ENCODE data around the gene PODXL2.

Gene PODXL2

DNA sequence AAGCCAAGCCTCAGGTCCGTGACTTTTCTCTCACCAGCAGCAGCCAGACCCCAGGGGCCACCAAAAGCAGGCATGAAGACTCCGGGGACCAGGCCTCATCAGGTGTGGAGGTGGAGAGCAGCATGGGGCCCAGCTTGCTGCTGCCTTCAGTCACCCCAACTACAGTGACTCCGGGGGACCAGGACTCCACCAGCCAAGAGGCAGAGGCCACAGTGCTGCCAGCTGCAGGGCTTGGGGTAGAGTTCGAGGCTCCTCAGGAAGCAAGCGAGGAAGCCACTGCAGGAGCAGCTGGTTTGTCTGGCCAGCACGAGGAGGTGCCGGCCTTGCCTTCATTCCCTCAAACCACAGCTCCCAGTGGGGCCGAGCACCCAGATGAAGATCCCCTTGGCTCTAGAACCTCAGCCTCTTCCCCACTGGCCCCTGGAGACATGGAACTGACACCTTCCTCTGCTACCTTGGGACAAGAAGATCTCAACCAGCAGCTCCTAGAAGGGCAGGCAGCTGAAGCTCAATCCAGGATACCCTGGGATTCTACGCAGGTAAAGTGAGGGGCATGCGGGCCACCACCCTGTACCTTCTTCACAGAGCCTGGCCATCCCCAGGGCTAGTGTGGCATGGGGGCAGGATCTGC is 31.8 kb downstream of the PODXL2 start:
- Histone ChIP-seq H3K36me3 (ENCODE audit: control insufficient read depth, insufficient read depth, low read length) (no peaks in the 10 kb centered on the region), H3K27ac (ENCODE audit: low read depth, low read length) (no peak overlapping the region), H3K4me1 (ENCODE audit: control insufficient read depth, insufficient read depth, low read length) (peaks cover 2% of the 10 kb centered on the region)

DNA sequence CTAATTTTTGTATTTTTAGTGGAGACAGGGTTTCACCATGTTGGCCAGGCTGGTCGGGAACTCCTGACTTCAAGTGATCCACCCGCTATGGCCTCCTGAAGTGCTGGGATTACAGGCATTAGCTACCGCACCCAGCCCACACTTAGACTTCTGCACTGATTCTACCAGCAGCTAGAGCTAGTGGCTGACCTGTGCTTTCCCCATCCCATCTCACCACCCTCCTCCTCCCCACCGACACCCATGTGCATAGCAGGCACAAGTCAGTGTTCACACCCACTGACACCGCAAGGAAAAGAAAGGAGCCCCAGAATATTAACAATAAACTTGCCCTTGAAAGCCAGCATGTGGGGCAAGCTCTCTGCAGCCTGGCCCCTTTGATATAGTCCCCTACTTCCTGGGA is 32.6 kb downstream of the PODXL2 start:
- H3K4me1 ChIP-seq (ENCODE audit: control insufficient read depth, insufficient read depth, low read length) = no peaks in the 10 kb centered on the region
- H3K4me3 ChIP-seq (ENCODE audit: low read length) = no peak overlapping the region
- no peak overlapping the region for H3K9ac ChIP-seq (ENCODE audit: low read length)
- H3K27ac ChIP-seq (ENCODE audit: low read depth, low read length) = no peak overlapping the region
- H3K27me3 ChIP-seq (ENCODE audit: control insufficient read depth, insufficient read depth, low read length) = no peaks in the 10 kb centered on the region
- H3K36me3 ChIP-seq (ENCODE audit: control insufficient read depth, insufficient read depth, low read length) = no peaks in the 10 kb centered on the region

More for the DNA sequence above, 31.8 kb downstream of the PODXL2 start:
- H3K9ac ChIP-seq (ENCODE audit: low read length) = no peak overlapping the region
- no peaks in the 10 kb centered on the region for H3K27me3 ChIP-seq (ENCODE audit: control insufficient read depth, insufficient read depth, low read length)
- no peak overlapping the region for H3K4me3 ChIP-seq (ENCODE audit: low read length)

DNA sequence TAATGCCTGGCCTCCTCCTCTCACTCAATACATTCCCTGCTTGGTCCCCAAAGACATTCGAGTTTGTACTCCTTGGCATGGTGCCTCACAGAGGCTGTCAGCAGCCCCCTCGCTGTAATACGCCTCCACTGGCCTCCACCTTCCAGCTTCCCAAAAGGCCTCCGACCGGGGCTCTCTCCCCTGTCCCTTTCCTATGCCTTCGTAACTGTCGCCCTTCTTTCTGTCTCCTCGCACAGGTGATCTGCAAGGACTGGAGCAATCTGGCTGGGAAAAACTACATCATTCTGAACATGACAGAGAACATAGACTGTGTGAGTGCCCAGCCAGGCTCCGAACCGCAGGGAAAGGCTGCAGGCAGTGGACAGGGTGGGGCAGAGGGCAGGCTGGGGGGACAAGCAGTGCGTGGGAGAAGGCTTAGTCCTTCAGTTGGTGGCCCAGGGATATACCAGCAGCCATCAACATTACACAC is 33.0 kb downstream of the PODXL2 start:
- no peaks in the 10 kb centered on the region for H3K27me3 ChIP-seq (ENCODE audit: control insufficient read depth, insufficient read depth, low read length)
- no peak overlapping the region for H3K4me3 ChIP-seq (ENCODE audit: low read length)
- no peaks in the 10 kb centered on the region for H3K36me3 ChIP-seq (ENCODE audit: control insufficient read depth, insufficient read depth, low read length)
- no peak overlapping the region for H3K27ac ChIP-seq (ENCODE audit: low read depth, low read length)
- no peaks in the 10 kb centered on the region for H3K4me1 ChIP-seq (ENCODE audit: control insufficient read depth, insufficient read depth, low read length)
- no peak overlapping the region for H3K9ac ChIP-seq (ENCODE audit: low read length)

DNA sequence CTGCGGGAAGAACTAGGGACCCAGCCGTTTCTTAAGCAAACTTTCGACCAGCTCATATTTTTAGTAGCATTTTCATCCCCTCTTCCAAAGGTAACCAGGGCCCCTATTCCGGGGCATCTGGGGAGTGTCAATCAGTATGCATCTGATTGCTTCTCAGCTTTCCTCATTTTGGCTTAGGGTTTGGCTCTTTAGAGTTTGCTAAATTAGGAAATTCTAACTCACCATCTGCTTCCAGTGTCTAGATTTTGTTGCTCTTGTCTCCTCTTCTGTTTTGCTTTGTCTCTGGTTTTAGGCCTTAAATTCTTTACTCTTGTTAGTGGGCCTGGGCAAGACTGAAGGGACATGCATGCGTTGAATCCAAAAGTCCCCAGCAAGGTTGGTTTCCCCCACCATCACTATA is 34.2 kb downstream of the PODXL2 start:
- Histone ChIP-seq H3K36me3 (ENCODE audit: control insufficient read depth, insufficient read depth, low read length) (no peaks in the 10 kb centered on the region), H3K27ac (ENCODE audit: low read depth, low read length) (no peak overlapping the region), H3K27me3 (ENCODE audit: control insufficient read depth, insufficient read depth, low read length) (no peaks in the 10 kb centered on the region), H3K4me3 (ENCODE audit: low read length) (no peak overlapping the region), H3K4me1 (ENCODE audit: control insufficient read depth, insufficient read depth, low read length) (no peaks in the 10 kb centered on the region), H3K9ac (ENCODE audit: low read length) (no peak overlapping the region)

DNA sequence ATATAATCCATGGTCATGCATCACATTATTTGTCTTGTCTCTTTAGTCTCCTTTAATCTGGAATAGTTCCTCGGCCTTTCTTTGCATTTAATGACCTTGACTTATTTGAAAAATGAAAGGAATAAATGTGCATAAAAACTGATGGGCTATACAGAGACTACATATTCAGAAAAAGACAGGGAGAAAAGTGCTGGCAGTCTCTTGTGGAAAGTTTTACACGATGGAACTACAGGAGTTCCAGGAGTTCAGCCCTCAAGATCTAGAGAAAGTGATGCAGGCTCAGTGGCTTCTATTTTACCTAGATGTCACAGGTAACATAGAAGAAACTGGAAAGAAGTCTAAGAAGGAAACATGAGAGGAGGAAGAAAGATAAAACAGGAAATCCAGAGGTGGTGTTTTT is 36.2 kb downstream of the PODXL2 start:
- Histone ChIP-seq H3K4me3 (ENCODE audit: low read length) (no peak overlapping the region), H3K4me1 (ENCODE audit: control insufficient read depth, insufficient read depth, low read length) (no peaks in the 10 kb centered on the region), H3K27ac (ENCODE audit: low read depth, low read length) (no peak overlapping the region), H3K27me3 (ENCODE audit: control insufficient read depth, insufficient read depth, low read length) (no peaks in the 10 kb centered on the region), H3K9ac (ENCODE audit: low read length) (no peak overlapping the region), H3K36me3 (ENCODE audit: control insufficient read depth, insufficient read depth, low read length) (no peaks in the 10 kb centered on the region)

DNA sequence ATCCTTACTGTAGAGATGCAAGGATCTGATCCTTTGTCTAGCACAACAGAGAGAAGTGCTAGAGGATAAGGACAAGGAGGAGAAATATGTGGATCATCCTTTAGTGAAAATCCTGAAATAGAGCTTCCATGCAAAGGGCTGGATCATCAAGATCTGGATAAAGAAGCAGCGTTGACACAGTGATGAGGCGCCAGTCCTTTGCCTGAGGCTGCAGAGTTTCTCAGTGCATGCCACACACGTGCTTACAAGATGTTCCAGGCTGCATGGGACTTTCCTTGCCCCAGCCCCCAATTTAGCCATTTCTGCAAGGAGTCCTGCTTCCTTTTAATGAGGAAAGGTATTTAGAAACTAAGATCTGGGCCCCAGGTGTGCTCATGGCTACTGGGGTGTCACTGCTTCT is 36.6 kb downstream of the PODXL2 start:
- Histone ChIP-seq H3K27ac (ENCODE audit: low read depth, low read length) (no peak overlapping the region), H3K4me1 (ENCODE audit: control insufficient read depth, insufficient read depth, low read length) (no peaks in the 10 kb centered on the region), H3K9ac (ENCODE audit: low read length) (no peak overlapping the region), H3K36me3 (ENCODE audit: control insufficient read depth, insufficient read depth, low read length) (no peaks in the 10 kb centered on the region), H3K27me3 (ENCODE audit: control insufficient read depth, insufficient read depth, low read length) (no peaks in the 10 kb centered on the region), H3K4me3 (ENCODE audit: low read length) (no peak overlapping the region)

DNA sequence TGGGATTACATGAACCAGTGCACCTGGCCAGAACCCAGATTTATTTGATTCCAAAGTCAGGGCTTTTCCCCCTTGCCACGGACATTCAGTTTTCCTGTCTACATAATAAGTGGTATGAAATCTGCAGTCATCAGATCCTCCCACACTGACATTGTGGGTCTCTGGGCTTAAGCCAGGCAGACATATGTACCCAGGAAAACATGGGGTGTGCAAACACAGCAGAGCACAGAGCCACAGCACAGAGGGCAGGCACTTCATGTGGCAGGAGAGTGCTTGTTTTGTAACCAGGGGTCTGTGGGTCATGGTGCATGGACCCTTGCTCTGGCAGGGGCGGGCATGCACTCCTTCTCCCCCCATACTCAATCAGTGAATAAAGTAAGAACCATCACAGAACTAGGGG is 37.7 kb downstream of the PODXL2 start:
- no peaks in the 10 kb centered on the region for H3K36me3 ChIP-seq (ENCODE audit: control insufficient read depth, insufficient read depth, low read length)
- H3K9ac ChIP-seq (ENCODE audit: low read length) = no peak overlapping the region
- no peaks in the 10 kb centered on the region for H3K27me3 ChIP-seq (ENCODE audit: control insufficient read depth, insufficient read depth, low read length)
- no peak overlapping the region for H3K4me3 ChIP-seq (ENCODE audit: low read length)
- no peak overlapping the region for H3K27ac ChIP-seq (ENCODE audit: low read depth, low read length)
- no peaks in the 10 kb centered on the region for H3K4me1 ChIP-seq (ENCODE audit: control insufficient read depth, insufficient read depth, low read length)

DNA sequence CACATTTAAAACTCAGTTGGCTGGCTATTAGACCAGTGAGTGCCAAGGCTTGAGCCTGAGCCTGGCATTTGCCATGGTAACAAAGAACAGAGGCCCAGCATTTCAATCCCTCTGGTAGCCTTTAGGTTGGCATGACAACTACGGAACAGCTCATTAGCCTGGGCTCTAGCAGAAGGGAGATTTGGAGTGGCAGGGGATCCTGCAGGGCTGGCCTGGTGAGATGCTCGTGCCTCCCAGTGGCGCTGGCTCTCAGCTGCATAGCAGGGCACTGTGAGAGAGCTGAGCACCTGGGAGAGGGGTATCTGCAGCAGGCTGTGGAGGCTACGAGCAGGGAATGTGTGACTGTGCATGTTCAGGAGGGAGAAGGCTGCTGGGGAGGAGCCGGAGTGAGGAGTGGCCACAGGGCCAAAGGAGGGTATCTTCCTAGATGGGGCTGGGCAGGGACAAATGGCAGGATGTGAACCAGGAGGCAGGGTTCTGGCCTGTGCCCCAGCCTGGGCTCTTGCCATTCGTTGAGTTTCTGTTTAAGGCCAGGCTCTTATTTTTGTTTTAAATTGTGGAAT is 38.2 kb downstream of the PODXL2 start:
- H3K27ac ChIP-seq (ENCODE audit: low read depth, low read length) = no peak overlapping the region
- no peak overlapping the region for H3K4me3 ChIP-seq (ENCODE audit: low read length)
- no peaks in the 10 kb centered on the region for H3K27me3 ChIP-seq (ENCODE audit: control insufficient read depth, insufficient read depth, low read length)
- no peaks in the 10 kb centered on the region for H3K36me3 ChIP-seq (ENCODE audit: control insufficient read depth, insufficient read depth, low read length)
- H3K4me1 ChIP-seq (ENCODE audit: control insufficient read depth, insufficient read depth, low read length) = no peaks in the 10 kb centered on the region
- no peak overlapping the region for H3K9ac ChIP-seq (ENCODE audit: low read length)

DNA sequence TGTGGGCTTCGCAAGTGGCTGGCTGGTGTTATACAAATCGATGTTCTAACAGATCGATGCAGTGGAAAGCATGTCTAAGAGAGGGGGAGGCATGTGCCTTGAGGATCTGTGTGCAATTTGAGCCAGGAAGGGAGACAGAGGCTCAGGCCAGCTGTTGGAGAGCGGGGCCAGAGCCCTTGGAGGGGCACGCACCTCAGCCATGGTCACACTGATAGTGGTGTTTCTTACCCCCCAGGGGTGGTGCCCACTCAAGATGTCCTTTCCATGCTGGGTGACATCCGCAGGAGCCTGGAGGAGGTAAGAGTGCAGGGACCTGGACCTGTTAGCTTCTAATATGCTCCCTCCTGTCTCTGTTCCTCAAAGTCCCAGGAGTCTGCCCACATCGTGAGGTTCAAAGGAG is 39.9 kb downstream of the PODXL2 start:
- peaks cover under 1% of the 10 kb centered on the region for H3K4me1 ChIP-seq (ENCODE audit: control insufficient read depth, insufficient read depth, low read length)
- no peaks in the 10 kb centered on the region for H3K36me3 ChIP-seq (ENCODE audit: control insufficient read depth, insufficient read depth, low read length)
- H3K27ac ChIP-seq (ENCODE audit: low read depth, low read length) = no peak overlapping the region
- no peak overlapping the region for H3K9ac ChIP-seq (ENCODE audit: low read length)
- H3K27me3 ChIP-seq (ENCODE audit: control insufficient read depth, insufficient read depth, low read length) = no peaks in the 10 kb centered on the region
- H3K4me3 ChIP-seq (ENCODE audit: low read length) = no peak overlapping the region

DNA sequence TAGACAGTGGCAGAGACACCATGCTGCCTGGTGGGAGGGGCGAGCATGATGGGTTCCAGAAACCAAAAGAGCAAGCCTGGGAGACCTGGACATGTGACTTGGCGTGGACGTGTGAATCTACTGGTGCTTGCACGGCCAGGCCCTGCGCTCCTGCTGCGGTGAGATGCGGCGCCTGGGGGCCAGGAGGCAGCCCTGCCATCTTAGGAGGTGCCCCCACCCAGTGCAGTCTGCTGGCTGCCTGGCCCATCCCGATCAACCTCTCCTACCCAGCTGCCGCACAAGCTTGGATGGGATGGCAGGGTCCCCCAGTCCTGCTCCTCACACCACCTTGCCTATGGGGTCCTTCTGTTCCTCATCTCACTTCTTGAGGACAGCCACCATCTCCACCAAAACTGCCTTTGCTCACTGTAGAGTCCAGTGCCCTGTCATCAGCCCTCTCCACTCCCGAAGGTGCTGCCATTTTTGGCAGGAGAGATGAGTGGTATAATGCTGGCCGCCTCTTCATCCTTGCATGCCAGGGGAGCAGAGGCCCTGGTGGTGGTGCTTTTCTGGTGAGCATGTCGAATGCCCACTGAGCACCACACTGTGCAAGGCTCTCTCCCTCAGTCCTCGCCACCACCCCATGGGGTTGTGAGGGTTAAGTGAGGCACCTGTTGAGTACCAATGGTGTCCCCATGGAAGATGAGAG is 40.7 kb downstream of the PODXL2 start:
- Histone ChIP-seq H3K36me3 (ENCODE audit: control insufficient read depth, insufficient read depth, low read length) (no peaks in the 10 kb centered on the region), H3K4me3 (ENCODE audit: low read length) (no peak overlapping the region), H3K27me3 (ENCODE audit: control insufficient read depth, insufficient read depth, low read length) (no peaks in the 10 kb centered on the region), H3K9ac (ENCODE audit: low read length) (no peak overlapping the region), H3K27ac (ENCODE audit: low read depth, low read length) (no peak overlapping the region), H3K4me1 (ENCODE audit: control insufficient read depth, insufficient read depth, low read length) (peaks cover 3% of the 10 kb centered on the region)

DNA sequence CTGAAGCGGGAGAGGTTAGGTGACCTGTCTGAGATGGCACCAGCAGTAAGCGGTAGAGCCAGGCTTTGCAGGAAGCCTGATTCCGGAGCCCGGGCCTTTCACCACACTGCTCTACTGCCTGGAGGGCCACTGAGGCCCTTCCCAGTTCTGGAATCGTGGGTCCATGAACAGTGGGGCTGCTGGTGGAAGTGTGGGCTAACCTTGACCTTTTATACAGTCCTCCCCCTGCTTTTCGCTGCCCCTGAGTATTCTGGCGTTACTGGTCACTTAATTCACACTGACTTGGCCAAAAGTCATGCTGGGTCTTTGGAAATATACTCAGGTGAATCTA is 41.2 kb downstream of the PODXL2 start:
- Histone ChIP-seq H3K27me3 (ENCODE audit: control insufficient read depth, insufficient read depth, low read length) (no peaks in the 10 kb centered on the region), H3K27ac (ENCODE audit: low read depth, low read length) (no peak overlapping the region), H3K9ac (ENCODE audit: low read length) (no peak overlapping the region)

DNA sequence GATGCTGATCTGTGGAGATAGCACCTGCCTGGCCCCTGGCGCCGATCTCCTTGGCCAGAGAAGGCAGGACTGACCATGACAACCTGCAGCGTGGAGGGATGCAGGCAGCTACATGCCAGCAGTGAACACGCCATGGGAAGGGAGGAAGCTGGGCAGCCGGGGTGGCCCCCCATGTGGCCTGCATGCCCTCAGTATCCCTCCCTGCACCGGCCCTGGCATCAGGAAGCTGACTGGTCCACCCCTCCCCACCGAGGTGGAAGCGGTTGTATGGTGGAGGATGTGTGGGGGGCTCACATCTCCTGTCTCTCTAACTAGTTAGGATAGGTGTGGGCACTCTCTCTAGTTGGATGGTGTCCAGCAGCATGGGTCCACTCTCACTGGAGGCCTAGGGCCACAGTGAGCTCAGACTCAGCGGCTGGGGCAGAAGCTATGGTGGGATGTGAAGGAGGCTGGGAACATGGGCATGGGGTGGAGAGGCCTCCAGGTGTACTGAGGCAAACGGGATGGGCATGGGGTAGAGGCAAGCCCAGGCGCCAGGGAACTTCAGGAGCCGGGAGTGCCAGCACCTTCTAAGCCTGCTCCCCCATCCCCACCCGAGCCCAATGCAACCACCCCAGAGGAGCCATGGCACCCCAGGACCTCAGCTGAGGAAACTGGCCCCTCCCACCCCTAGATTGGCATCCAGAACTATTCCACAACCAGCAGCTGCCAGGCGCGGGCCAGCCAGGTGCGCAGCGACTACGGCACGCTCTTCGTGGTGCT is 42.0 kb downstream of the PODXL2 start:
- H3K4me3 ChIP-seq (ENCODE audit: low read length) = no peak overlapping the region
- no peaks in the 10 kb centered on the region for H3K36me3 ChIP-seq (ENCODE audit: control insufficient read depth, insufficient read depth, low read length)
- peaks cover 3% of the 10 kb centered on the region for H3K4me1 ChIP-seq (ENCODE audit: control insufficient read depth, insufficient read depth, low read length)
- no peak overlapping the region for H3K9ac ChIP-seq (ENCODE audit: low read length)
- H3K27ac ChIP-seq (ENCODE audit: low read depth, low read length) = no peak overlapping the region
- H3K27me3 ChIP-seq (ENCODE audit: control insufficient read depth, insufficient read depth, low read length) = no peaks in the 10 kb centered on the region

More for the DNA sequence above, 41.2 kb downstream of the PODXL2 start:
- peaks cover 3% of the 10 kb centered on the region for H3K4me1 ChIP-seq (ENCODE audit: control insufficient read depth, insufficient read depth, low read length)
- no peaks in the 10 kb centered on the region for H3K36me3 ChIP-seq (ENCODE audit: control insufficient read depth, insufficient read depth, low read length)
- no peak overlapping the region for H3K4me3 ChIP-seq (ENCODE audit: low read length)

All from rectal smooth muscle tissue (tissue), 1 donor.